Measurements from ENCODE around the gene TOR2A. TPM values are rescaled to one million over a fixed set of nuclear protein-coding genes. Genes with fewer than 3 reads are reported as not detected.

TOR2A gene
- total and polyA plus RNA-seq, 4 donors: 5.1 to 14.6 (median 11.8) TPM

DNA sequence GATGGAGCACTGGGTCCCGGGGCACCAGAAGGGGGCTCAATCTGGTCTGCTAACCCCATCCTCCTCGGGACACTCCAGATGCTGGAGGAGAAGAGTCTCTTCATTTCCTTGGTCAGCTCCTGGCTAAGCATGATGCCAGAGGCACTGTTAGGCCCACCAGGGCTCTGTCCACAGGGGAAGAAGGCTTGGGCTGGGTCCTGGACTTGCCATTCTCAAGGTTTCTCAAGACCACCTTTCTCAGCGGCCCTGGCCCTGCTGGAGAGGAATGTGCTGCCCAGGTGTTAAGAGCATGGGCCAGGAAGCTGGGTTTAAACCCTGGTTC lies 35.5 kb upstream of the TOR2A start:
- H3K27me3 ChIP-seq (ENCODE audit: control insufficient read depth in 4 of 4, insufficient read depth in 4 of 4, low read length in 3 of 4): no peaks in the 10 kb centered on the region
- peaks cover 0 to 10% (median 8%) of the 10 kb centered on the region in 4 donors for H3K4me1 ChIP-seq (ENCODE audit: control insufficient read depth in 4 of 4, insufficient read depth in 4 of 4, low read length in 3 of 4)
- H3K9ac ChIP-seq (ENCODE audit: low read depth in 1 of 2, low read length in 2 of 2): peak overlapping the region; percentile 38 to 39
- H3K9me3 ChIP-seq (ENCODE audit: control insufficient read depth in 4 of 4, low read length in 3 of 4): no peaks in the 10 kb centered on the region
- H3K4me3 ChIP-seq (ENCODE audit: low read depth in 1 of 3, low read length in 3 of 3): peak overlapping the region in 2 of 3 donors; percentile 49 to 54
- TF ChIP-seq, protein P1, sequence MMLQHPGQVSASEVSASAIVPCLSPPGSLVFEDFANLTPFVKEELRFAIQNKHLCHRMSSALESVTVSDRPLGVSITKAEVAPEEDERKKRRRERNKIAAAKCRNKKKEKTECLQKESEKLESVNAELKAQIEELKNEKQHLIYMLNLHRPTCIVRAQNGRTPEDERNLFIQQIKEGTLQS (IDR thresholded peaks at IDR 0.05): no peak
- TF ChIP-seq FOXA2 (IDR thresholded peaks at IDR 0.05) (no peak), HNF4G (IDR thresholded peaks at IDR 0.05) (no peak), RXRA (IDR thresholded peaks at IDR 0.05) (no peak), SP1 (IDR thresholded peaks at IDR 0.05) (no peak), YY1 (IDR thresholded peaks at IDR 0.05) (no peak), RAD21 (IDR thresholded peaks at IDR 0.05) (no peak), NR2F2 (IDR thresholded peaks at IDR 0.05) (no peak), EGR1 (IDR thresholded peaks at IDR 0.05; ENCODE audit: low read depth in 2 of 2) (no peak)
- TF ChIP-seq, protein P2, sequence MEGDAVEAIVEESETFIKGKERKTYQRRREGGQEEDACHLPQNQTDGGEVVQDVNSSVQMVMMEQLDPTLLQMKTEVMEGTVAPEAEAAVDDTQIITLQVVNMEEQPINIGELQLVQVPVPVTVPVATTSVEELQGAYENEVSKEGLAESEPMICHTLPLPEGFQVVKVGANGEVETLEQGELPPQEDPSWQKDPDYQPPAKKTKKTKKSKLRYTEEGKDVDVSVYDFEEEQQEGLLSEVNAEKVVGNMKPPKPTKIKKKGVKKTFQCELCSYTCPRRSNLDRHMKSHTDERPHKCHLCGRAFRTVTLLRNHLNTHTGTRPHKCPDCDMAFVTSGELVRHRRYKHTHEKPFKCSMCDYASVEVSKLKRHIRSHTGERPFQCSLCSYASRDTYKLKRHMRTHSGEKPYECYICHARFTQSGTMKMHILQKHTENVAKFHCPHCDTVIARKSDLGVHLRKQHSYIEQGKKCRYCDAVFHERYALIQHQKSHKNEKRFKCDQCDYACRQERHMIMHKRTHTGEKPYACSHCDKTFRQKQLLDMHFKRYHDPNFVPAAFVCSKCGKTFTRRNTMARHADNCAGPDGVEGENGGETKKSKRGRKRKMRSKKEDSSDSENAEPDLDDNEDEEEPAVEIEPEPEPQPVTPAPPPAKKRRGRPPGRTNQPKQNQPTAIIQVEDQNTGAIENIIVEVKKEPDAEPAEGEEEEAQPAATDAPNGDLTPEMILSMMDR (IDR thresholded peaks at IDR 0.05; ENCODE audit: low read depth, low read length, missing input control): no peak
- TF ChIP-seq, protein P3, sequence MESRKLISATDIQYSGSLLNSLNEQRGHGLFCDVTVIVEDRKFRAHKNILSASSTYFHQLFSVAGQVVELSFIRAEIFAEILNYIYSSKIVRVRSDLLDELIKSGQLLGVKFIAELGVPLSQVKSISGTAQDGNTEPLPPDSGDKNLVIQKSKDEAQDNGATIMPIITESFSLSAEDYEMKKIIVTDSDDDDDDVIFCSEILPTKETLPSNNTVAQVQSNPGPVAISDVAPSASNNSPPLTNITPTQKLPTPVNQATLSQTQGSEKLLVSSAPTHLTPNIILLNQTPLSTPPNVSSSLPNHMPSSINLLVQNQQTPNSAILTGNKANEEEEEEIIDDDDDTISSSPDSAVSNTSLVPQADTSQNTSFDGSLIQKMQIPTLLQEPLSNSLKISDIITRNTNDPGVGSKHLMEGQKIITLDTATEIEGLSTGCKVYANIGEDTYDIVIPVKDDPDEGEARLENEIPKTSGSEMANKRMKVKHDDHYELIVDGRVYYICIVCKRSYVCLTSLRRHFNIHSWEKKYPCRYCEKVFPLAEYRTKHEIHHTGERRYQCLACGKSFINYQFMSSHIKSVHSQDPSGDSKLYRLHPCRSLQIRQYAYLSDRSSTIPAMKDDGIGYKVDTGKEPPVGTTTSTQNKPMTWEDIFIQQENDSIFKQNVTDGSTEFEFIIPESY (IDR thresholded peaks at IDR 0.05): no peak
- no peak for DNase-seq (ENCODE audit: low spot score)
- no peaks in the 10 kb centered on the region for H3K36me3 ChIP-seq (ENCODE audit: control insufficient read depth in 4 of 4, insufficient read depth in 3 of 4, low read depth in 1 of 4, low read length in 3 of 4)
- H3K27ac ChIP-seq (ENCODE audit: low read depth in 1 of 2, low read length in 2 of 2): peak overlapping the region; percentile 30 to 68
- WGBS: 47% methylated on average over 3 of the region's 3 CpGs

DNA sequence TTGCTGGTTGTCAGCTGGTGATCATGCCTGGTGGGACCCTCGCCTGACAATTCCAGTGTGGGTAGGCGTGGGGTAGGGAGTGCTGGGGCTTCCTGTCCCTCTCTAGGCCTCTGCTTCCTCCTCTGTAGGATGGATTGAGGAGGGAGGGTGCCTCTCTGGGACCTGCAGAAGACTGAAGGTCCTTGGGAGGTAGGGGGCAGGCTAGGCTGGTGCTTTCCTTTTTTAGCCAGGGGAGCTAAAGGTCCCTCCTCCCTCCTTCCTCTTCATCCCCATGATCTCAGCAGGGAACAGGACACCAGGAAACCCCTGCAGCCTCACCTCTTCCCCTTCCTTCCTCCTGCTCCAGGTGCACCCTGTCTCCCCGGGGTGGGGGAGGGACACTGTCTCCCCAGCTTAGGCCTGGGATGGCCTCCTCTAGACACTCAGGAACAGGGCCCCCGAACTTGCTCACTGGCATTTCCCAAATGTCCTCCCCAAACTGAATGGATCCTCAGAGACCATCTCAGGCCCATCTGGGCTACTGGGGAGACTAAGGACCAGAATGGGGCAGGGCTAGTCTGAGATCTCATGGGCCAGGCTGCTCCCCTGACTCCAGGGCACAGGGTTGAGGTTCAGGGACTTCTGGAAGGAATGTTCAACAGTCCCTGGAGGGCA lies 35.0 kb upstream of the TOR2A start:
- TF ChIP-seq, protein P1 (IDR thresholded peaks at IDR 0.05): no peak
- TF ChIP-seq NR2F2 (IDR thresholded peaks at IDR 0.05): peak; percentile 83
- DNase-seq (ENCODE audit: low spot score): no peak
- Histone ChIP-seq H3K36me3 (ENCODE audit: control insufficient read depth in 4 of 4, insufficient read depth in 3 of 4, low read depth in 1 of 4, low read length in 3 of 4) (no peaks in the 10 kb centered on the region), H3K27me3 (ENCODE audit: control insufficient read depth in 4 of 4, insufficient read depth in 4 of 4, low read length in 3 of 4) (no peaks in the 10 kb centered on the region), H3K27ac (ENCODE audit: low read depth in 1 of 2, low read length in 2 of 2) (peak overlapping the region; percentile 30 to 68), H3K9me3 (ENCODE audit: control insufficient read depth in 4 of 4, low read length in 3 of 4) (no peaks in the 10 kb centered on the region), H3K9ac (ENCODE audit: low read depth in 1 of 2, low read length in 2 of 2) (no peak overlapping the region), H3K4me1 (ENCODE audit: control insufficient read depth in 4 of 4, insufficient read depth in 4 of 4, low read length in 3 of 4) (peaks cover 0 to 10% (median 8%) of the 10 kb centered on the region in 4 donors), H3K4me3 (ENCODE audit: low read depth in 1 of 3, low read length in 3 of 3) (peak overlapping the region in 1 of 3 donors; percentile 54)
- 65% methylated on average over 4 of the region's 4 CpGs for WGBS

DNA sequence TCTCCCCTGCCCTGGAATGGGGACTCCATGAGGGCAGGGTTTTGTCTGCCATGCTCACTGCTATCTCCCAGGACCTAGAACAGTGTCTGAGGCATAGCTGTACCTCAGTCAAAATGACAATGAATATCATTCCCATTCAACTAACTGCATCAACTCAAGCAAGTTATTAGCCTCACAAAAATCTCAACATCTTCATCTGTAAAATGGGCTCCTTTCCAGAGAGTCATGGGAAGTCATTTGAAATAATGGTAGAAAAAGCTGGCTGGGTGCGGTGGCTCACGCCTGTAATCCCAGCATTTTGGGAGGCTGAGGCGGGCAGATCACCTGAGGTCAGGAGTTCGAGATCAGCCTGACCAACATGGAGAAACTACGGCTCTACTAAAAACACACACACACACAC lies 34.0 kb upstream of the TOR2A start:
- H3K36me3 ChIP-seq (ENCODE audit: control insufficient read depth in 4 of 4, insufficient read depth in 3 of 4, low read depth in 1 of 4, low read length in 3 of 4): no peaks in the 10 kb centered on the region
- H3K9me3 ChIP-seq (ENCODE audit: control insufficient read depth in 4 of 4, low read length in 3 of 4): no peaks in the 10 kb centered on the region
- no peaks in the 10 kb centered on the region for H3K27me3 ChIP-seq (ENCODE audit: control insufficient read depth in 4 of 4, insufficient read depth in 4 of 4, low read length in 3 of 4)
- H3K9ac ChIP-seq (ENCODE audit: low read depth in 1 of 2, low read length in 2 of 2): no peak overlapping the region
- DNase-seq (ENCODE audit: low spot score): no peak
- peak overlapping the region in 1 of 2 donors; percentile 27 for H3K27ac ChIP-seq (ENCODE audit: low read depth in 1 of 2, low read length in 2 of 2)
- H3K4me3 ChIP-seq (ENCODE audit: low read depth in 1 of 3, low read length in 3 of 3): no peak overlapping the region
- peaks cover 0 to 13% (median 8%) of the 10 kb centered on the region in 4 donors for H3K4me1 ChIP-seq (ENCODE audit: control insufficient read depth in 4 of 4, insufficient read depth in 4 of 4, low read length in 3 of 4)
- 87% methylated on average over 5 of the region's 5 CpGs for WGBS
- TF ChIP-seq, protein P4, sequence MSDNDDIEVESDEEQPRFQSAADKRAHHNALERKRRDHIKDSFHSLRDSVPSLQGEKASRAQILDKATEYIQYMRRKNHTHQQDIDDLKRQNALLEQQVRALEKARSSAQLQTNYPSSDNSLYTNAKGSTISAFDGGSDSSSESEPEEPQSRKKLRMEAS (IDR thresholded peaks at IDR 0.05): no peak
- TF ChIP-seq, protein P1 (IDR thresholded peaks at IDR 0.05): no peak
- TF ChIP-seq SP1 (IDR thresholded peaks at IDR 0.05): no peak
- no peak for TF ChIP-seq NR2F2 (IDR thresholded peaks at IDR 0.05)
- TF ChIP-seq HNF4G (IDR thresholded peaks at IDR 0.05): no peak
- TF ChIP-seq JUND (IDR thresholded peaks at IDR 0.05): no peak
- no peak for TF ChIP-seq RXRA (IDR thresholded peaks at IDR 0.05)
- TF ChIP-seq YY1 (IDR thresholded peaks at IDR 0.05): no peak
- TF ChIP-seq TAF1 (conservative IDR thresholded peaks at IDR 0.05): no peak
- TF ChIP-seq, protein P3 (IDR thresholded peaks at IDR 0.05): no peak
- no peak for TF ChIP-seq FOXA2 (IDR thresholded peaks at IDR 0.05)
- TF ChIP-seq FOXA1 (IDR thresholded peaks at IDR 0.05): no peak
- TF ChIP-seq HNF4A (conservative IDR thresholded peaks at IDR 0.05): no peak

All from liver (tissue), 9 donors.